Mononuclear cell (primary cell): ENCODE measurements around the gene HSH2D. TPM values are rescaled to one million over a fixed set of nuclear protein-coding genes. Genes with fewer than 3 reads are reported as not detected.
"Not testable (repeated sequence)": the region's sequence is repeated elsewhere in the genome, so short reads cannot be mapped to it uniquely, and the experiment has no call there.

ENCODE experiments used
- H3K27me3 ChIP-seq: 2 replicates; pipeline ENCODE4 v1.6.0; 2011; ENCODE audit warnings: low read length, control low read depth; ENCODE audit not compliant: insufficient read depth
- H3K4me1 ChIP-seq: 2 replicates; pipeline ENCODE4 v1.5.1; 2011; ENCODE audit warnings: mild to moderate bottlenecking, low read length, control low read depth; ENCODE audit not compliant: insufficient read depth
- H3K4me3 ChIP-seq: 2 replicates; pipeline ENCODE4 v1.5.1; 2011; ENCODE audit warnings: mild to moderate bottlenecking, low read length, moderate library complexity
- H3K9me3 ChIP-seq: 2 replicates; pipeline ENCODE4 v1.5.1; 2011; ENCODE audit warnings: low read depth, mild to moderate bottlenecking, control low read depth, low read length
- total RNA-seq: library from RNA; depleted of rRNA; stranded (reverse); fragments of >200 nt; gene quantifications from one replicate; pipeline ENCODE4 v1.2.3, GENCODE V29; 2012

HSH2D gene
- total RNA-seq, 1 donor = 32.2 TPM

DNA sequence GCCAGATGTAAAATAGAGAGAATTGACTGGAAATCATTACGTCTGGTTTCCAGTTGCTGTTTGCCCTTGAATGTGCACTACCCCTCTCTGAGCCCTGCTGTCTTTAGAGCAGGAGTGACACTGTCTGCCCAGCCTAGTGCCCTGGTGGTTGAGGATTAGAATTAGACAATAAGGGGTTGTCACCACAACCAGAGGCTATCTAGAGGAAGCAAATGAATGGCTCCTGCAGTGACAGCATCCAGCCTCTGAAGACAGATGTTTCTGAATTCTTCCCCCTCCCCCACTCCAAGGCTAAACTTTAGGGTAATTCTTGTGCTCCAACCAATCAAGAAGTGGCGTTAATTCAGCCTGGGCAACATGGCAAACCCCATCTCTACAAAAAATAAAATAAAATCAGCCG is 29.8 kb upstream of the HSH2D start:
- H3K27me3 ChIP-seq = no peaks in the 10 kb centered on the region
- no peaks in the 10 kb centered on the region for H3K9me3 ChIP-seq
- H3K4me3 ChIP-seq = no peak overlapping the region
- H3K4me1 ChIP-seq = peaks cover 74% of the 10 kb centered on the region

DNA sequence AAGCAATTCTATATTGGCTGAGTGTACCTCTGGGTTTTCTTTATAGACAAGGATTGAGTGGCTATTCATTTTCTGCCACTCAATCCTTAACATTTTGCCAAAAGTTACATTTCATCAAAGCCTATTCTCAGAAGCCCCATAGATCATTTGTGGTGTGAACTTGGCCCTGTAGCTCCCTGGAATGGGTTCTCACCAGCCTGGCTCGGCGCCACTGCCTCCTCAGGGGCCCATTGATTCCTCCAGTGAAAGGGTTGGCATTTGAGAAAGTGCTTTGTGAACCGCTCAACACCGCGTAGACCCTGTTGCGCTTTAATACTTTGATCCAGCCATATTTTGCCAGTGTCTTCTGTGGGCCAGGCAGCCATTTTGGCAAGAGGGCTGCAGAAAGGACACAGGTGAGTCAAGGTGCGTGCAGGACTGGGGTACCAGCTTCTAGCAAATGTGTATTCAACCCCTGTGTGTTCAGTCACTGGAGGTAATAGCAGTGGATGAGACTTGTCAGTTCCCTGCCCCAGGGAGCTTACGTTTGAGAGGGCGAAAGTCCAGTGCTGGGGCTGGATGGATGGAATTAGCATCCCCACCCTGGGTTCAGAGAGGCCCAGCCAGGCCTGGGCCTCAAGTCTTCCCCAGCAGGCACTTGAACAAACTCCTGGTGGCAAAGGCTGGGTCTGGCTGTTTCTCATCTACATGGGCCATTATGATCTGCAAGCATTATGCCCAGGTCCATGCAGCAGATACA is 28.0 kb upstream of the HSH2D start:
- no peak overlapping the region for H3K4me3 ChIP-seq
- H3K9me3 ChIP-seq = no peaks in the 10 kb centered on the region
- H3K4me1 ChIP-seq = peaks cover 92% of the 10 kb centered on the region
- no peaks in the 10 kb centered on the region for H3K27me3 ChIP-seq

DNA sequence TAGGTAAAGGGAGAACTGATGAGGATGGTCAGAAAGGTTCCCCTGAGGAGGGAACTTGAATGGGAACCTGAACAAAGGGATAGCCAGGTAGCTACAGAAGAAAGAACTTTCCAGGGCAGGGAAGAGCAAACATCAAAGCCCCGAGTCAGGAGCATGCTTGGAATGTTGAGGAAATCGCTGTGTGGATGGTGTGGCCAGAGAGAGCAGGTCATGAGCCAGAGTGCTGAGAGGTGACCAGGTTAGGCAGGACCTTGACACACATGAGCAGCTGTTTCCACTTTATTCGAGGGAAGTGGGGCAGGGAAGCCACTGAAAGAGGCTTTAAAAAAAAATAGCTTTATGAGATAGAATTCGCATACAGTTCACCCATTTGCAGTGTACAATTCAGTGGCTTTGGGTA is 27.4 kb upstream of the HSH2D start:
- Histone ChIP-seq H3K9me3 (no peaks in the 10 kb centered on the region), H3K4me1 (peaks cover 89% of the 10 kb centered on the region), H3K27me3 (no peaks in the 10 kb centered on the region), H3K4me3 (no peak overlapping the region)

DNA sequence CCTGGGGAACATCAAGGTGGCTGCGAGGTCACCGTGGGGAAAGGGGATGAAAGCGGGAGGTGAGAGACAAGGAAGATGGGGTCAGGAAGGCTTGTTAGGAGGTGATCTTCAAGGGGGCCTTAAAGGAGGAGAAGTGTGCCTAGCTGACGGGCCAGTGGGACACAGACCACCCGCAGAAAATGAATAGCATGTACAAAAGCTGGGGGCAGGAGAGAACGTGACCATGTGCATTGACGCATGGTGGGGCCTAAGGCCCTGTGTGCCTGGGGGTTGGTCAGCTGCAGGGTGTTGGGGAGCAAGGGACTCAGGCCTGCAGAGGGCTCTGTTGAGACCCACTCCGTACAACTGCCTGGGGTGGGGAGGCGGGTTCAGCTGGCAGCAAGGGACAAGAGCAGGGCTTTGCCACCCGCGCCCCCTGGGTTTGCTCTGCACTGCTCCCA is 25.9 kb upstream of the HSH2D start:
- Histone ChIP-seq H3K4me1 (peaks cover 86% of the 10 kb centered on the region), H3K9me3 (no peaks in the 10 kb centered on the region), H3K27me3 (no peaks in the 10 kb centered on the region), H3K4me3 (no peak overlapping the region)

DNA sequence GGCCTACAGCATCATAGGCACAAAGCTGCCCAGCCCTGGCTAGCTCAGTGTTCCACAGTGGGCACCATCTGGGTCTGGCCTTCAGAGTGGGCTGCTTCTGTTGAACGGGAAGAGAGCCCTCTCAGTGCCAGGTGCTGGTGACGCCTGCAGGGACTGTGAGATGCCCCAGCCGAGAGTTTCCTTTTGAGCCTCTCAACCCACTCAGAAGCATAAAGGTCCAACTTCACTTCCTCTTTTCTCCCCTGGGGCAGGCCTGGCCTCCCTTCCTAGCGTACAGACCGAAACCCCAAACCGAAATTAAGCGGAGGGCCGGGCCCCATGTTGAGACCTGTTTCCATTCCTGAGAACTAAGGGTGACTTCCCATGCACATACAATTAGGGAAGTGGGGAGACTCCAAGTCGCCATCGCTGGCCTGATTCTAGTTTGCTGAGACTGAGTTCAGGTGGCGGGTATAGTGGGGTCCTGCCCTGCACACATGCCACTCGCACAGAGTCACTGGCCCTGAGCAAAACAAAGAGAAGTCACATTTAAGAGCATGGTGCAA is 24.9 kb upstream of the HSH2D start:
- H3K9me3 ChIP-seq = no peaks in the 10 kb centered on the region
- H3K4me1 ChIP-seq = peaks cover 76% of the 10 kb centered on the region
- no peak overlapping the region for H3K4me3 ChIP-seq
- no peaks in the 10 kb centered on the region for H3K27me3 ChIP-seq

DNA sequence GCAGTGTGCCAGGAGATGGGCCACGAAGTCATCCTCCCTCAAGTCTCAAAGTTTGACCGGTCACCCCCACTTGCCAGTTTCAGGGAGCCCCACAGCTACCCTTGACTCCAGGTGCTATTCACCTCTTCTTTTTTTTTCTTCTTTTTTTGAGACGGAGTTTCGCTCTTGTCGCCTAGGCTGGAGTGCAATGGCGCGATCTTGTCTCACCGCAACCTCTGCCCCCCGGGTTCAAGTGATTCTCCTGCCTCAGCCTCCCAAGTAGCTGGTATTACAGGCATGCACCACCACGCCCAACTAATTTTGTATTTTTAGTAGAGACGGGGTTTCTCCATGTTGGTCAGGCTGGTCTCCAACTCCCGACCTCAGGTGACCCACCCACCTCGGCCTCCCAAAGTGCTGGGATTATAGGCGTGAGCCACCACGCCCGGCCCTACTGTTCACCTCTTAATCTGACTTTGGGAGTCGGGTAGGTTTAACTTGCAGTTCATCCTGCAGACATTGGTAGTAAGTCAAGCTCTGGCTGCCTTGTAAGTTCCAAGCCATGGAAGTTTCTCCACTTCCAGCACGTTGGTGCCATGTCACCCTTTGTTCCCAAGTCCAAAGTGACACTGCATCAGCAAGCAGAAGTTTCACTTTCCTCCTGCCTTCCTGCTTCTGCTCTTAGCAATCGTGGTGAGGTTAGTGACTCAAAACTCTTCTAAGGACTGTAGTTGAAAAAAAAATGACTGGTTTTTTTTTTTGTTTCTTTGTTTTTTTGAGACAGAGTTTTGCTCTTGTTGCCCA is 24.2 kb upstream of the HSH2D start:
- H3K4me3 ChIP-seq = not testable (repeated sequence)
- peaks cover 69% of the 10 kb centered on the region for H3K4me1 ChIP-seq

DNA sequence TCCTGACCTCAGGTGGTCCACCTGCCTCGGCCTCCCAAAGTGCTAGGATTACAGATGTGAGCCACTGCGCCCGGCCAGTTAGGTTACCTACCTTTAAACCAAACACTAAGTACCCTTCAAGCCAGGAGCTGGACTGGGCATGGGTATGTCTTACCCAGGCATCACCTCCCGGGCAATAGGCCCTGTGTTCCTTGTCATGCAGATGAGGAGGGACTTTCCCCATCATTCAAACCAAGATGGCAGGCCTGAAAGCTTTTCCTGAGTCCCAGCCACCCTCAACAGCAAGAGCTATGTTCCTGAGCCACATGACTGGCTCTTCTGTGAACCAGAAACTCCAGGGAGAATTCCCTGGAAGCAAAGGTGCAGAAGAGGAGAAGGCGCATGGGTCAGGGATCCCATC is 22.3 kb upstream of the HSH2D start:
- Histone ChIP-seq H3K27me3 (no peaks in the 10 kb centered on the region), H3K4me3 (no peak overlapping the region), H3K4me1 (peaks cover 51% of the 10 kb centered on the region), H3K9me3 (no peaks in the 10 kb centered on the region)

More for the DNA sequence above, 24.2 kb upstream of the HSH2D start:
- H3K27me3 ChIP-seq, H3K9me3 ChIP-seq: not testable (repeated sequence)

DNA sequence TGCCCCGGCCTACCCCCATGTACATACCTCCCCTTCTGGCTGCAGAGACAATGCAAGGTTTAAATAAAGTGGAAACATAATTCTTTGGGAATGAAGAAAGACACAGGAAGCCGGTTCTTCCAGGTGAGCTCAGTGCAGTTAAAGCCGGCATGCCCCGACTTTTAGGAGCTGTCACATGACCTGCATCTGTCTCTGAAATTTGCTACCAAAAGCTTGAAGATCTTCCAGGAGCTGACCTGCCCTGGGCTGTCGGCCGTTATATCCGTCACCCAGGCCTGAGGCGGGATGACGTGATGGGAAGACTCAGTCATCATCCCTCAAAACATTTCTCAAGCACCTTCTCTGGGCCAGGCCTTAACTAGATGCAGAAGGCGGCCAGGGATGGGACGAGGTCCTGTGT is 21.5 kb upstream of the HSH2D start:
- H3K27me3 ChIP-seq = no peaks in the 10 kb centered on the region
- H3K9me3 ChIP-seq = no peaks in the 10 kb centered on the region
- H3K4me3 ChIP-seq = no peak overlapping the region
- peaks cover 42% of the 10 kb centered on the region for H3K4me1 ChIP-seq

DNA sequence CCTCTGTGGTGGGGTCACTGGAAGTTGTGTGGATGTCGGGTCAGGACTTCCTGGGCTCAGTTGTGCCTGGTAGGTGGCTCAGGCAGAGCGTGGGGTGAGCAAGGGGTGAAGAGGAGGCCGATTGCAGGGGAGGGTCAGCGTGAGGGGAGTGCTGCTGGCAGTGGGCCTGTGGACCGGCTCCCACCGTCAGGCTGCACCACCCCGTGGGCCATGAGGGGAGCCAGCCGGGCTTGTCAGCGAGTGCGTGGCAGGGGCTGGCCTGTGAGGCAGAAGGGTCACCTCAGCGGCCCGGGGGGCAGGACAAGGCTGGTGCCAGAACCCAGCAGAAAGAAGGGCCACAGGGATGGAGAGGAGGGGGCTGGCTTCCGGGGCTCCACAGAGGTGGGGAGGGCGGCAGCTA is 18.5 kb upstream of the HSH2D start:
- Histone ChIP-seq H3K4me1 (peaks cover 12% of the 10 kb centered on the region), H3K27me3 (no peaks in the 10 kb centered on the region), H3K4me3 (no peak overlapping the region), H3K9me3 (no peaks in the 10 kb centered on the region)

DNA sequence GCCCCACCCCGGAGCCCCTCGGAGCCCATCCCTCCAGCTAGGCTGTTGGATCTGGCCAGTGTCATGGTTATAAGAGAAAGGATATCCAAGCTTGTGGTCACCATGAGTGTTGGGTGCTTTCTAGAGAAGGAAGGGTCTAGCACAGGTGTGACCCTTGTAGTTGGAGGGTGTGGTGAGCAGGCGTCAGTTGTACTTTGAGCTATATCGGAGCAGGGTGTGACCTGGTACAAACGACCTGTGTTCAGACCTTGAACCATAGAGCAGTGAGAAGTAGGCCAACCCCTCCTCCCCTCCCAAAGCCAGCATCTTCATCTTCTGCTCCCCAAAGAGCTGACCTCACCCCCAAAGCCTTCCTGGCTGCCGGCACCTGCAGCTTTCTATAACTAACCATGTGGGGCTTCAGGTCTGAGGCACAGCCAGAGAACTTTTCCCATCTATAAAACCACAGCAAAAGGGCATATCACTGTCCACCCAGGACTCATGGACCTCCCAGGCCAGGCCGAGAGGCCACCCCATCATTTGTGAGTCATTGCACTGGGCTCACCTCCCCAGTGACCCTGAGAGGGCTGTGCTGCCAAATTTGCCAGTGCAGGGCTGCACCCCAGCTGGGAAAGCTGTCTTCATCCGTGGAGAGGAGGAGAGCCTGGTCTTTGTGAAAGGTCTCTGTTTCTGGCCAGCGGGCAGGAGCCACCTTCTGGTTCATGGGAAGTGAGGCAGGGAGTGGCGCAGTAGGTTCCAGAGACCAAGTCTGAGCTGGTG is 17.6 kb upstream of the HSH2D start:
- no peaks in the 10 kb centered on the region for H3K27me3 ChIP-seq
- peaks cover 4% of the 10 kb centered on the region for H3K4me1 ChIP-seq
- no peaks in the 10 kb centered on the region for H3K9me3 ChIP-seq
- no peak overlapping the region for H3K4me3 ChIP-seq

DNA sequence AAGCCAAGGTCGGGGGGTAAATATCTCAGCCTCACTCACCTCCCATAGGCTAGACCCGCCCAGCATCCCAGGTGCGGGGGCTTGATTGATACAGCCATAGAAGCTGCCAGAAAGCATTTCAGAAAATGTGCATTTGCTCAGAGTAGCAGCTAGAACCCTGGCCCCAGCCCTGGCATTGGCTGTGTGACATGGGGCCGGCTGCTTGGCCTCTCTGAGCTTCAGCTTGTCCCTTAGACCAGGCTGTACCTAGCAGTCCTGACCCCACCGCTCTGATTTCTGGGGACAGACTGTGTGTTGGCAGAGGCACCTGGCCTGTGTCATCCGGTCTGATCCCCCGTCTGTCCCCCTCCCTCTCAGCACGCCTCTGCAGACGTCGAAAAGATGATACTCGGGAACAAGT is 16.4 kb upstream of the HSH2D start:
- no peak overlapping the region for H3K4me3 ChIP-seq
- no peaks in the 10 kb centered on the region for H3K4me1 ChIP-seq
- H3K27me3 ChIP-seq = no peaks in the 10 kb centered on the region
- no peaks in the 10 kb centered on the region for H3K9me3 ChIP-seq

DNA sequence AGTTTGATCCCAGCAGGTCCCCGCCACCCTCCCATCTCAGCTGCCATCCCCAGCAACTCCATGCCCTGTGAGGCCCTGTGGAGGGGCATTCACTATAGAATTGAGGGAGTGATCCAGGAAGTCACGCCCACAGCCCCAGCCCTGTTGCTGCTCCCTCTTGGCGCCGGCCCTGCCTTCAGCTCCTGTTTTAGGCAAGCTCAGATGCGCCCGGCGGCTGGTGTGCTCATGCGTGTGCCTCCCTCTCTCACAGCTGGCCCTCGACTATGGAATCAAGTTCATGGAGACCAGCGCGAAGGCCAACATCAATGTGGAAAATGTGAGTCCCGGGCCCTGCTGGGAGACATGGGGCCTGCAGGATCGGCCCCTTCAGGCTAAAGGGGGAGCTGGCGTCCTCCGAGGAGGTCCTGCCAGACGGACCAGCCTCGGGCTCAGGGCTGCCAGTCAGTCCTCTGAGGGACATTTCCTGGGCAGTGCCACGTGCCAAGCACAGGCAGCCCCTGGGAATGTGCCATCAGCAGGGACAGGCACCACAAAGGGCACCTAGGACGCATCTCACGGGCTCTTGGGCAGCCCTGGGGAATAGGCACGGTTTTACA is 15.6 kb upstream of the HSH2D start:
- Histone ChIP-seq H3K27me3 (no peaks in the 10 kb centered on the region), H3K4me1 (no peaks in the 10 kb centered on the region), H3K4me3 (no peak overlapping the region)

DNA sequence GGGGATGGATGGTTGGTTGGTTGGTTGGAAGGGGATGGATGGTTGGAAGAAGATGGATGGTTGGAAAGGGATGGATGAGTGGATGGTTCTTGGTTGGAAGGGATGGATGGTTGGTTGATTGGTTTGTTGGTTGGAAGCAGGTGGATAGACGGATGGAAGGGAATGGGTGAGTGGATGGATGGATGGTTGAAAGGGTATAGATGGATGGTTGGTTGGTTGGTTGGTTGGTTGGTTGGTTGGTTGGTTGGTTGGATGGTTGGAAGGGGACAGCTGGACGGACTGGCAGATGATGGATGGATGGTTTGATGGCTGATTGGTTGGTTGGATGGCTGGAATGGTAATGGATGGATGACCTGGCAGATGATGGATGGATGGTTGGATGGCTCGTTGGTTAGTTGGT is 11.8 kb upstream of the HSH2D start:
- H3K27me3 ChIP-seq = no peaks in the 10 kb centered on the region
- H3K4me1 ChIP-seq = peaks cover 24% of the 10 kb centered on the region
- H3K4me3 ChIP-seq = no peak overlapping the region
- no peaks in the 10 kb centered on the region for H3K9me3 ChIP-seq

More for the DNA sequence above, 15.6 kb upstream of the HSH2D start:
- H3K9me3 ChIP-seq = no peaks in the 10 kb centered on the region

DNA sequence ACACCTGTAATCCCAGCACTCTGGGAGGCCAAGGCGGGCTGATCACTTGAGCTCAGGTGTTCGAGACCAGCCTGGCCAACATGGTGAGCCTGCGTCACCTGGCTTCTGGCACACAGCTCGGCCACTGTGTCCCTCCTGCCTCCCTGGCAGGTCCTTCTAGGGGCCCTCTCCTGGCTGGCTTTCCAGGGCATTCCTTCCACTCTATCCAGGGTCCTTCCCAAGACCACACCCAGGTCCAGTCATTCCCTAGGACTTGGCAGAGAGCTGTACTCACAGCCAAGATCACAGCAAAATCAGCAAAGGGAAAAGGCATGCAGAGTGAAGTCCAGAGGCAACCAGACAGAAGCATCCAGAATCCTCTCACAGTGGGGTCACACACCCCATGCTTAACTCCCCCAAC is 9.7 kb upstream of the HSH2D start:
- no peaks in the 10 kb centered on the region for H3K9me3 ChIP-seq
- H3K4me1 ChIP-seq = peaks cover 34% of the 10 kb centered on the region
- no peak overlapping the region for H3K4me3 ChIP-seq
- H3K27me3 ChIP-seq = no peaks in the 10 kb centered on the region

DNA sequence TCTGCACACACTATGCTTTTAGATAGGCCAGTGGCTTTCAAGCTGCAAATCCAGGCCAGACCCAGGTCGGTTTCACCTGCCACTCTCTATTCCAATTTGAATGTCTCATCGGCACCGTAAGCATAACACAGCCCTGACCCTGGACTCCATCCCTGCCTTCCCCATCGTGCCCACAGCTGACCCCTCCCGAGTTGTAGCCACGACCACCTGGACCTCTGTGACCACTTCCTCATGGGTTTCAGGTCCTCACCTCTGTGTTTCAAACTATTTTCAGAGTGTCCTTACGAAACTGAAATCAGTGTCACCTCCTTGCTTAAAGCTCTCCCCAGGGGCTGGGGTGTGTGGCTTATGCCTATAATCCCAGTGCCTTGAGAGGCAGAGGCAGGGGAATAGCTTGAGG is 9.0 kb upstream of the HSH2D start:
- no peak overlapping the region for H3K4me3 ChIP-seq
- H3K4me1 ChIP-seq = peaks cover 41% of the 10 kb centered on the region
- no peaks in the 10 kb centered on the region for H3K27me3 ChIP-seq
- no peaks in the 10 kb centered on the region for H3K9me3 ChIP-seq
